NOMO-1 treated with dmso at 0.1 percent for 144 hours (cell line): ENCODE results near the gene NTM.

Source experiments
- DNase-seq: peaks from one replicate; lab custom pipeline; 2025; ENCODE audit not compliant: unreplicated experiment; lab: John Stamatoyannopoulos, UW

Gene NTM

GRCh38 chr11:131938351-131938751, 567.9 kb downstream of the NTM start:
- DNase-seq: peak; percentile 92

GRCh38 chr11:131940126-131940525, 569.7 kb downstream of the NTM start:
- no peak for DNase-seq

GRCh38 chr11:131942878-131943277, 572.5 kb downstream of the NTM start:
- DNase-seq: no peak

- no peak for DNase-seq
These were observed 572.9 kb downstream of the NTM start for GRCh38 chr11:131943295-131943694.

DNA sequence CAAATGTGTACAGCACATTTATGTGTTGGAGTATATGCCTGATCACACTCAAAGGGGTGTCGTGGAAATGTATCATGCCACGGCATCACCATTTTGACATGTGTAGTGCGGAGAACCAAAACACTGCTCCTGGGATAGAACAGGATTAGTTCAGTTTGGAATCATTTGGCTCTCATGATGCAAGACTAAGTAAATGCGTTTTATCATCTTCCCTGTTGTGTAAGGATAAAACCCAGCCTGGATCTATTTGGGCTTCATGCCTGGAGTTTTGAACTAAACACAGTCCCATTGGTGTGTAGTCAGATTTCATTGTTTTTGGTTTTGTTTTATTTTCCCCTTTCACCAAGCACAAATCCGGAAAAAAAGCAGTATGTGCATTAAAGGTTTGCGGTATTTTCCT, 574.3 kb downstream of the NTM start:
- DNase-seq: no peak

- DNase-seq: no peak
These were observed 575.3 kb downstream of the NTM start for GRCh38 chr11:131945706-131946105.

DNA sequence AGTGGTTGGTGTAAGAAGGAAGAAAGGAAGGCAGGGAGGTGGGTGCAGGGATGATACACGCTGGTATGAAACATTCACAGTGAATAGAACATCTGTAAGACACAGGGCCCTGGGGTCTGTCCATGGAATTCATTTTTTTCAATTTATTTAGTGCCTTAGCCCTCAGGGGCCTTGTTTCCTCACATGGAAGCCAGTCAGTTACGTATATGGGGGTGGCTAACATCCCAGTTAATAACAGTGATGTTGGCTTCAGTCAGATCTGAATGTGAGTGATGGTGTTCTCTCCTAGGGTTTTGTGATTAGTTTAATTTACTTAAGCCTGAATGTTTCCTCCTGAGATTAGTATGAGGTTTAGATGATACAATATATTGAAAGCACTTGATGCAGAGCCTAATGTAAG, 577.1 kb downstream of the NTM start:
- no peak for DNase-seq

DNA sequence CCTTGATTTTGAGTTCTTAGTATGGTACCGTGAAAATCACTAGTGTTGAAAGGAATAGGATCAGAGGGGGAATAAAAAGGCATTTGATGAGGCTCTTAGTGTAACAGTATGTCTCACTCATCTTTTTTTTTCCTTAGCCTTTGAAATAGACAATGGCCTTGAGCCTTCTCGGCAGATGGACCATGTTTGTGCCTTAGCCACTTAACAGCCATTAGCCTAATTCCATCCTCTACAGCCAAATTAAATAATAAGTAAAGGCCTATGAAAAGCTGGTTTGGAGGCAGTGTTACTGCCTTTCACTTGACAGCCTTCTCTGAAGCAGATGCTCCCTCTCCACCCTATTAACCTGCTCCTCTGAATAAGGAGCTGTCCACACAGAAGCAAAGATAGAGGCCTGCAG, 580.7 kb downstream of the NTM start:
- DNase-seq: no peak

DNA sequence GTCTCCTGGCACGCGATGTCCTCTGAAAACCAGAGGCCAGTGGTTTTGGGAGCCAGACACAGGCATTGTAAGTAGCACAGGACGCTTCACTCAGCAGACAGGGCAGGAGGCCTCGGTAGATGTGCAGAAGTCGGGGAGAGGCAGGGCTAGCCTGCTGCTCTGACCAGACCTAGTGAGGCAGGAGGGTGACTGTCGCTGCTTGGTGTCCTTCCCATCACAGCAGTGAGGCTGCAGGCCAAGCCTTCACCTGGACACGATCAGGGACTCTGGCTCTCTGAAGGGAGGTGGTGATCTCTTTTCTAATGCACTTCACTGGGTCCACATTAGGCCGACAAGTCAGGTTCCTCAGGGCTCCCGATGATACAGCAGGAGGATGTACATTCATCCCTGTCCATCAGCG, 583.7 kb downstream of the NTM start:
- DNase-seq: no peak

DNA sequence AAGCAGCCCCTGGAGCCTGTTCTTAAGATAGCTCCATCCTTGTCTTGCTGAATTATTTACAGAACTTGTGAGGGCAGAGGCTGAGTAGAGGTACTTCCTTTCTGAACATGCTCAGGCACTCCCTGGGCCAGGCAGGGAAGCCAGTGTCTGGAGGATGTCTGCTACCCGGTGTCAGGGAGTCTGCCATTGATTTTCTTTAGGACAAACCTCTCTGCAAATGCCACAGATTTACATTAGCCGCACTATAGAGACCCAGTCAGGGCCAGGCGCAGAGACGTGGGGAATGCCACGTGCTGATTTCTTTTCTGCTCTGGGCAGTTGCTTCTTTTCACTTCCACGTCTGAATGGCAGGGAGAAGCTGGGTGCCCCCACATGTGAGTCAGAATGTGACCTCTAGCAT, 585.5 kb downstream of the NTM start:
- DNase-seq: no peak

GRCh38 chr11:131957201-131957600, 586.8 kb downstream of the NTM start:
- no peak for DNase-seq

GRCh38 chr11:131957875-131958274, 587.5 kb downstream of the NTM start:
- no peak for DNase-seq

GRCh38 chr11:131962818-131963217, 592.4 kb downstream of the NTM start:
- DNase-seq: no peak

DNA sequence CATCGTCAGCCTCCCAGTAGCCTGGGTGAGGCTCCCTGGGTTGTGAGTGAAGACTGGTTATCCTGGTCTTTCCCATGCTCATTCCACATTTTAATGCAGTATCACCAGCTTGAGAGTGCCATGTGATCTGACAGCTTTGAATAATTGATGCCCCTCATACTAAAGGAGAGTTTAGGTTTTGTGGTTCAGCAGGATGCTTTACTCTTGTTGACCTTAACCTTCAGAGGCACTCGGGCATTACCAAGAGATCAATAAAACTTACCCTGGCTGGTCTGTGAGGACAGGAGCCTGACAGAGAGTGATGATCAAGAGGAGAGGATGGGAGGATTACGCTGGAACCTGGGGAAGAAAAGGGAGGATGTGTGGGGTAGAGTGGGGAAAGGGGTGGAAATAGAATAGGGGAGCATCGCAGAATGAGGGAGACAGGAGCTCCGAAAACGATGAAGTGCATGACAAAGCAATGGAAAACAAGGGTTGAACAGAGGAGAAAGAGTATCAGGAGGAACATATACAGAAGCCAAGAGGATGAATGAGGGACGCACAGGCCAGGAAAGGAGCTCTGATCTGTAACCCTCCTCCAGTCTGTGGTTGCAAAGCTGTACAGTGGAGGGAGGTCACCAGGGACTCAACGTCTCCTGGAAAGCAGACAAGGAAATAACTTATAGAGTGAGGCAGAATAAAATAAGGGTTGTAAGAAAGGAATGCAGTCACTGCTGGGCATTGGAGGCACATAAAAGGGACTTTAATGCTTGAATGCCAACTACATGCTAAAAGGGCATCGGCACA, 594.5 kb downstream of the NTM start:
- DNase-seq: no peak

GRCh38 chr11:131965504-131965903, 595.1 kb downstream of the NTM start:
- DNase-seq: no peak

- DNase-seq: no peak
These were observed 596.3 kb downstream of the NTM start for GRCh38 chr11:131966667-131967066.

DNA sequence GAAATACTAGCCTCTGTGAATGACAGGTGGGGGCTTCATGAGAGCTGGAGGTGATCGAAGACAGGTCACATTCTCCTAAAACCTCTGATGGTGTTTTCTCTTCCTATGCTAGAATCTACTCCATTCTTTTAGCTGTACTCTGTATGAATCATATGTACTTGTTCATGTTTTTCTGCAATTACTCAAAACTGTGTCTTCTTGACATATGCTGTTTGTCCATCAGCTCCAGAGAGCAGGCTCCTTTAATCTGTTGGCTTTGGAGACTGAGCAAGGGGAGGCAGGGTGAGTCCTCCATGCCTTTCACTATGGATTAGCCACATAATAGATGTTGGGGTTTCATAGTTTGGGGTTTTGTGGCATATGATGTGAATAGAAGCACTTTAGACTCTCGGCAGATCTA, 598.8 kb downstream of the NTM start:
- no peak for DNase-seq

GRCh38 chr11:131973061-131973460, 602.6 kb downstream of the NTM start:
- DNase-seq: no peak

DNA sequence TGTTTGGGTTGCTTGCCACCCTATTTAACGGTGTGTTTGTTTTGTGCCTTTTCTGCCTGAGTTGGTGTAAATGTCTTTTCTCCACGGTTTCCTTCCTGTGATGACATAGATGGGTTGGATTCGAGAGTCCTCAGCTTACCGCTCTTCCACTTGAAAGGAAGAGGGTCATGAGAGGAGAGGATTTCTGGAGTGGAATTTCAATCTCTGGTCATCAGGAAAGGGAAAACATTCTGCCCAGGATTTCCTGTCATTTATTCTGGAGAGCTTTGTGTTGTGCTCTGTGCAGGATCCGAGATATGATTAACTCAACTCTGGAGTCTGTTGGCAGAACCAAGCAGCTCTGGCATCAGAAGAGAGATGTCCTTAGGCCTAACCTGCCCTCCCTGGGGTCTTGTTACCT, 605.2 kb downstream of the NTM start:
- no peak for DNase-seq

GRCh38 chr11:131976021-131976420, 605.6 kb downstream of the NTM start:
- DNase-seq: no peak

DNA sequence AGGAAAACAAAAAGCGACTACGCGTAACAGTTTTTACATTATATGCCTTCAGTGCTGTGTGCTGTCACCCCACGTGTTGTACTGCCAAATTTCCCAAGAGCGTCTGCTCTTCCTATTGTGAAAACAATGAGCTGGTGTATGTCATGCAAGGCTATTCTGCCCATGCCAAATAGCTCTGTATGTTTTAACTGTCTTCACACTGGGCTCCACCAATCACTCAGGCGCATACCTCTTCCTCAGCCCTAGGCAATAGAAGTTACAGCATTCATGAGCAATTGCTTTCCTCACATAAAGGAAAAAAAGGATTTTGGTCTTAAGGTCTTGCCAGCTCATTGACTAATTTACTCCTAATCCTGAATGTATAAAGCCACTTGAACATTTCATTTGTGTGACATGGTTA, 606.8 kb downstream of the NTM start:
- DNase-seq: no peak

- no peak for DNase-seq
These were observed 607.4 kb downstream of the NTM start for GRCh38 chr11:131977854-131978253.

GRCh38 chr11:131978351-131978750, 607.9 kb downstream of the NTM start:
- DNase-seq: no peak
